HCT116 (cell line): ENCODE data around the gene KY. TPM values are rescaled to one million over a fixed set of nuclear protein-coding genes. Genes with fewer than 3 reads are reported as not detected.

Source experiments
- ATAC-seq: fragments of 200-7000 bp; cut with Tn5 transposase; 2 replicates; pipeline ENCODE4 v1.9.1; 2020; ENCODE audit warnings: mild to moderate bottlenecking, moderate library complexity
- BruUV-seq: library from RNA; stranded (reverse); fragments of 400-500 nt; replicated peaks from 2 replicates; lab custom pipeline; 2021; lab: Mats Ljungman, UMichigan
- CTCF ChIA-PET: fragments of 300-600 bp; sonication (Branson Sonifier 250); formaldehyde crosslinking; loops from one replicate; lab custom pipeline; 2021; ENCODE audit warnings: antibody characterized with exemption; lab: Charles Lee
- POLR2A ChIA-PET: fragments of 300-600, 350-600 bp; sonication (Branson Sonifier 250); formaldehyde crosslinking; loops from one replicate; lab custom pipeline; 2021; ENCODE audit warnings: antibody characterized with exemption; lab: Charles Lee
- RAD21 ChIA-PET, 2 experiments: fragments of 300-600 bp; sonication (Branson Sonifier 250); formaldehyde crosslinking; loops; one replicate each; lab custom pipeline; 2023; ENCODE audit warnings: low total read pairs in 2 of 2; ENCODE audit not compliant: uncharacterized antibody in 2 of 2, unreplicated experiment in 2 of 2, low non-redundant PET in 1 of 2; lab: Charles Lee
- DNase-seq: peaks from one replicate; pipeline ENCODE4 v3.0.0-alpha.2; 2010; ENCODE audit warnings: low read depth, low spot score
- H2AFZ ChIP-seq: fragments of 200-600 bp; shearing (Covaris generic), sonication (generic); 2 replicates; pipeline ENCODE4 v1.6.1; 2017; ENCODE audit warnings: low read depth, mixed run types, mixed read lengths, antibody characterized with exemption, low read length; ENCODE audit not compliant: poor library complexity, severe bottlenecking
- H3K27ac ChIP-seq: 2 replicates; pipeline ENCODE4 v1.5.1; 2012; ENCODE audit warnings: low read depth, low read length
- H3K27me3 ChIP-seq: fragments of 200-600 bp; sonication (generic); 2 replicates; pipeline ENCODE4 v1.6.1; 2016; ENCODE audit warnings: mixed run types, low read length, mixed read lengths; ENCODE audit not compliant: insufficient read depth
- H3K36me3 ChIP-seq, 2 experiments: fragments of 200-500 bp in 1 of 2; fragments of 200-600 bp in 1 of 2; sonication (Bioruptor generic) in 1 of 2; sonication (generic) in 1 of 2; 2 replicates each; pipeline versions ENCODE4 v1.5.1 to v1.6.1; 2014 to 2016; ENCODE audit warnings: low read length in 2 of 2, inconsistent platforms in 1 of 2, mixed read lengths in 1 of 2, mixed run types in 1 of 2; ENCODE audit not compliant: insufficient read depth in 2 of 2, control insufficient read depth in 1 of 2
- H3K4me1 ChIP-seq, 2 experiments: fragments of 200-600 bp in 1 of 2; sonication (generic) in 1 of 2; 2 replicates each; pipeline versions ENCODE4 v1.5.1 to v1.6.1; 2012 to 2017; ENCODE audit warnings: low read length in 2 of 2, inconsistent platforms in 1 of 2, mild to moderate bottlenecking in 1 of 2, mixed read lengths in 1 of 2, mixed run types in 1 of 2, moderate library complexity in 1 of 2; ENCODE audit not compliant: insufficient read depth in 2 of 2, control insufficient read depth in 1 of 2
- H3K4me2 ChIP-seq: fragments of 200-600 bp; sonication (generic); 2 replicates; pipeline ENCODE4 v1.6.1; 2017; ENCODE audit warnings: mixed run types, low read length, mixed read lengths
- H3K4me3 ChIP-seq, 2 experiments: fragments of 200-600 bp in 1 of 2; sonication (generic) in 1 of 2; replicated peaks in 1 of 2; 2 replicates each; pipeline ENCODE4 v1.5.1; 2011 to 2016; ENCODE audit warnings: low read length in 2 of 2, control low read depth in 1 of 2, low read depth in 1 of 2, mild to moderate bottlenecking in 1 of 2, mixed read lengths in 1 of 2, mixed run types in 1 of 2
- H3K79me2 ChIP-seq: fragments of 200-600 bp; sonication (generic); 2 replicates; pipeline ENCODE4 v1.6.1; 2017; ENCODE audit warnings: mild to moderate bottlenecking, mixed run types, low read length, moderate library complexity, mixed read lengths; ENCODE audit not compliant: insufficient read depth
- H3K9ac ChIP-seq: fragments of 200-600 bp; sonication (generic); 2 replicates; pipeline ENCODE4 v1.6.1; 2016; ENCODE audit warnings: low read length, mixed read lengths
- H3K9me2 ChIP-seq: fragments of 200-600 bp; sonication (generic), shearing (Covaris generic); 2 replicates; pipeline ENCODE4 v1.6.1; 2017; ENCODE audit warnings: mixed run types, mild to moderate bottlenecking, moderate library complexity; ENCODE audit not compliant: insufficient read depth
- H3K9me3 ChIP-seq, 2 experiments: fragments of 200-500 bp in 1 of 2; fragments of 200-600 bp in 1 of 2; sonication (Bioruptor generic) in 1 of 2; sonication (generic) in 1 of 2; 2 replicates each; pipeline ENCODE4 v1.6.1; 2014 to 2017; ENCODE audit warnings: low read length in 2 of 2, mixed read lengths in 2 of 2, inconsistent platforms in 1 of 2, low read depth in 1 of 2, mild to moderate bottlenecking in 1 of 2, mixed run types in 1 of 2, moderate library complexity in 1 of 2; ENCODE audit not compliant: control insufficient read depth in 1 of 2, insufficient read depth in 1 of 2
- H4K20me1 ChIP-seq: fragments of 200-600 bp; sonication (generic), shearing (Covaris generic); 2 replicates; pipeline ENCODE4 v1.6.1; 2017; ENCODE audit warnings: mixed run types, mild to moderate bottlenecking, moderate library complexity; ENCODE audit not compliant: insufficient read depth
- CBX3 ChIP-seq: IDR thresholded peaks from 2 replicates; pipeline ENCODE4 v1.6.1; 2012; ENCODE audit warnings: low read depth
- EGR1 ChIP-seq: IDR thresholded peaks from 2 replicates; pipeline ENCODE4 v1.6.1; 2012; ENCODE audit warnings: low read depth
- ELF1 ChIP-seq: IDR thresholded peaks from 2 replicates; pipeline ENCODE4 v1.6.1; 2012; ENCODE audit warnings: low read depth, borderline replicate concordance
- EZH2 ChIP-seq: fragments of 200-600 bp; sonication (generic); IDR thresholded peaks from 2 replicates; pipeline ENCODE4 v1.6.1; 2017; ENCODE audit warnings: antibody characterized with exemption, mixed run types
- EZH2phosphoT487 ChIP-seq: fragments of 200-600 bp; IDR thresholded peaks from 2 replicates; pipeline ENCODE4 v1.6.1; 2018; ENCODE audit warnings: antibody characterized with exemption, borderline replicate concordance
- FOSL1 ChIP-seq: IDR thresholded peaks from 2 replicates; pipeline ENCODE4 v1.6.1; 2012; ENCODE audit warnings: low read depth
- JUND ChIP-seq: IDR thresholded peaks from 2 replicates; pipeline ENCODE4 v1.6.1; 2012
- POLR2A ChIP-seq: IDR thresholded peaks from 2 replicates; pipeline ENCODE4 v1.7.0; 2011; ENCODE audit warnings: borderline replicate concordance; ENCODE audit not compliant: insufficient read depth, insufficient read length; ENCODE audit errors: extremely low read depth
- SIN3A ChIP-seq: IDR thresholded peaks from 2 replicates; pipeline ENCODE4 v1.6.1; 2012; ENCODE audit warnings: low read depth
- SP1 ChIP-seq: IDR thresholded peaks from 2 replicates; pipeline ENCODE4 v1.6.1; 2012; ENCODE audit warnings: low read depth
- intact Hi-C: fragments of 100-400 bp; cut with micrococcal nuclease; formaldehyde crosslinking; loops from 2 replicates; pipeline ENCODE4 v1.10.0; 2022
- total RNA-seq: library from RNA; stranded (reverse); gene quantifications from one replicate; pipeline ENCODE4 v1.2.1, GENCODE V29; 2021; ENCODE audit not compliant: unreplicated experiment
- TF ChIP-seq, protein P1 (sequence below): IDR thresholded peaks from 2 replicates; pipeline ENCODE4 v1.6.1; 2011; ENCODE audit warnings: mild to moderate bottlenecking, low read length, moderate library complexity; ENCODE audit not compliant: insufficient replicate concordance; ENCODE audit errors: extremely low read depth
- TF ChIP-seq, protein P2 (sequence below), 3 experiments: fragments of 200-600 bp in 1 of 3; sonication (generic) in 1 of 3; IDR thresholded peaks in 2 of 3; conservative IDR thresholded peaks in 1 of 3; 2 replicates each; pipeline ENCODE4 v1.5.1; 2012 to 2017; ENCODE audit warnings: low read depth in 2 of 3, low read length in 2 of 3, antibody characterized with exemption in 1 of 3, borderline replicate concordance in 1 of 3, control low read depth in 1 of 3, mild to moderate bottlenecking in 1 of 3, mixed read lengths in 1 of 3, mixed run types in 1 of 3, moderate library complexity in 1 of 3; ENCODE audit not compliant: insufficient read depth in 1 of 3
- TF ChIP-seq, protein P3 (sequence below): IDR thresholded peaks from 2 replicates; pipeline ENCODE4 v1.6.1; 2012; ENCODE audit warnings: low read depth
- TF ChIP-seq, protein P4 (sequence below): IDR thresholded peaks from 2 replicates; pipeline ENCODE4 v1.6.1; 2012

Gene KY
- total RNA-seq, 1 experiment from 2014 or later: not detected

DNA sequence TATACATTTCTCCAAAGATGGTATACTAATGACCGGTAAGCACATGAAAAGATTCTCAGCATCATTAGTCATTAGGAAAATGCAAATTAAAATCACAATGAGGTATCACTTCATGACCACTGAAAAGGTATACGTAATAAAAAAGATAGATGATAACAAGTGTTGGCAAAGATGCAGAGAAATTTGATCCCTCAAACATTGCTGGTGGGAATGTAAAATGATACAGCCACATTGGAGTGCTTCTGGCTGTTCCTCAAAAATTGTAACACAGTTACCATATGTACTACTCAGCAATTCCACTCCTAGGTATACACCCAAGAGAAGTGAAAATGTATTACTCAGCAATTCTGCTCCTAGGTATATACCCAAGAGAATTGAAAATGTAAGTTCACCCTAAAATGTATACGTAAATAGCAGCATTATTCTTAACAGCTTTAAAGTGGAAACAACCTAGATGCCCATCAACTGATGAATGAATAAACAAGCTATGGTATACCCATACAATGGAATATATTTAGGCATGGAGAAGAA is 25.0 kb upstream of the KY start:
- Histone ChIP-seq H3K9me3 (peaks cover 5% of the 10 kb centered on the region in 2 experiments; a peak in 1 of 4 replicates), H3K4me2 (no peak overlapping the region), H3K4me3 (no peak overlapping the region), H3K4me1 (no peaks in the 10 kb centered on the region), H3K9me2 (no peaks in the 10 kb centered on the region), H3K27ac (no peak overlapping the region), H2AFZ (no peak overlapping the region), H3K79me2 (no peaks in the 10 kb centered on the region)
- DNase-seq (no peak), ATAC-seq (no peak)
- BruUV-seq: no TSS peak
- RAD21 ChIA-PET: no interaction called here
- TF ChIP-seq, protein P1, sequence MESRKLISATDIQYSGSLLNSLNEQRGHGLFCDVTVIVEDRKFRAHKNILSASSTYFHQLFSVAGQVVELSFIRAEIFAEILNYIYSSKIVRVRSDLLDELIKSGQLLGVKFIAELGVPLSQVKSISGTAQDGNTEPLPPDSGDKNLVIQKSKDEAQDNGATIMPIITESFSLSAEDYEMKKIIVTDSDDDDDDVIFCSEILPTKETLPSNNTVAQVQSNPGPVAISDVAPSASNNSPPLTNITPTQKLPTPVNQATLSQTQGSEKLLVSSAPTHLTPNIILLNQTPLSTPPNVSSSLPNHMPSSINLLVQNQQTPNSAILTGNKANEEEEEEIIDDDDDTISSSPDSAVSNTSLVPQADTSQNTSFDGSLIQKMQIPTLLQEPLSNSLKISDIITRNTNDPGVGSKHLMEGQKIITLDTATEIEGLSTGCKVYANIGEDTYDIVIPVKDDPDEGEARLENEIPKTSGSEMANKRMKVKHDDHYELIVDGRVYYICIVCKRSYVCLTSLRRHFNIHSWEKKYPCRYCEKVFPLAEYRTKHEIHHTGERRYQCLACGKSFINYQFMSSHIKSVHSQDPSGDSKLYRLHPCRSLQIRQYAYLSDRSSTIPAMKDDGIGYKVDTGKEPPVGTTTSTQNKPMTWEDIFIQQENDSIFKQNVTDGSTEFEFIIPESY: no peak
- no peak for TF ChIP-seq JUND
- TF ChIP-seq SP1: no peak
- no peak for TF ChIP-seq EGR1
- TF ChIP-seq, protein P2, sequence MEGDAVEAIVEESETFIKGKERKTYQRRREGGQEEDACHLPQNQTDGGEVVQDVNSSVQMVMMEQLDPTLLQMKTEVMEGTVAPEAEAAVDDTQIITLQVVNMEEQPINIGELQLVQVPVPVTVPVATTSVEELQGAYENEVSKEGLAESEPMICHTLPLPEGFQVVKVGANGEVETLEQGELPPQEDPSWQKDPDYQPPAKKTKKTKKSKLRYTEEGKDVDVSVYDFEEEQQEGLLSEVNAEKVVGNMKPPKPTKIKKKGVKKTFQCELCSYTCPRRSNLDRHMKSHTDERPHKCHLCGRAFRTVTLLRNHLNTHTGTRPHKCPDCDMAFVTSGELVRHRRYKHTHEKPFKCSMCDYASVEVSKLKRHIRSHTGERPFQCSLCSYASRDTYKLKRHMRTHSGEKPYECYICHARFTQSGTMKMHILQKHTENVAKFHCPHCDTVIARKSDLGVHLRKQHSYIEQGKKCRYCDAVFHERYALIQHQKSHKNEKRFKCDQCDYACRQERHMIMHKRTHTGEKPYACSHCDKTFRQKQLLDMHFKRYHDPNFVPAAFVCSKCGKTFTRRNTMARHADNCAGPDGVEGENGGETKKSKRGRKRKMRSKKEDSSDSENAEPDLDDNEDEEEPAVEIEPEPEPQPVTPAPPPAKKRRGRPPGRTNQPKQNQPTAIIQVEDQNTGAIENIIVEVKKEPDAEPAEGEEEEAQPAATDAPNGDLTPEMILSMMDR (IDR thresholded peaks at IDR 0.05 in 2 of 3, conservative IDR thresholded peaks at IDR 0.05 in 1 of 3; ENCODE audit: borderline replicate concordance in 1 of 3, insufficient read depth in 1 of 3, low read depth in 2 of 3, low read length in 2 of 3): no peak
- no peak for TF ChIP-seq EZH2
- no peak for TF ChIP-seq FOSL1
- TF ChIP-seq, protein P3, sequence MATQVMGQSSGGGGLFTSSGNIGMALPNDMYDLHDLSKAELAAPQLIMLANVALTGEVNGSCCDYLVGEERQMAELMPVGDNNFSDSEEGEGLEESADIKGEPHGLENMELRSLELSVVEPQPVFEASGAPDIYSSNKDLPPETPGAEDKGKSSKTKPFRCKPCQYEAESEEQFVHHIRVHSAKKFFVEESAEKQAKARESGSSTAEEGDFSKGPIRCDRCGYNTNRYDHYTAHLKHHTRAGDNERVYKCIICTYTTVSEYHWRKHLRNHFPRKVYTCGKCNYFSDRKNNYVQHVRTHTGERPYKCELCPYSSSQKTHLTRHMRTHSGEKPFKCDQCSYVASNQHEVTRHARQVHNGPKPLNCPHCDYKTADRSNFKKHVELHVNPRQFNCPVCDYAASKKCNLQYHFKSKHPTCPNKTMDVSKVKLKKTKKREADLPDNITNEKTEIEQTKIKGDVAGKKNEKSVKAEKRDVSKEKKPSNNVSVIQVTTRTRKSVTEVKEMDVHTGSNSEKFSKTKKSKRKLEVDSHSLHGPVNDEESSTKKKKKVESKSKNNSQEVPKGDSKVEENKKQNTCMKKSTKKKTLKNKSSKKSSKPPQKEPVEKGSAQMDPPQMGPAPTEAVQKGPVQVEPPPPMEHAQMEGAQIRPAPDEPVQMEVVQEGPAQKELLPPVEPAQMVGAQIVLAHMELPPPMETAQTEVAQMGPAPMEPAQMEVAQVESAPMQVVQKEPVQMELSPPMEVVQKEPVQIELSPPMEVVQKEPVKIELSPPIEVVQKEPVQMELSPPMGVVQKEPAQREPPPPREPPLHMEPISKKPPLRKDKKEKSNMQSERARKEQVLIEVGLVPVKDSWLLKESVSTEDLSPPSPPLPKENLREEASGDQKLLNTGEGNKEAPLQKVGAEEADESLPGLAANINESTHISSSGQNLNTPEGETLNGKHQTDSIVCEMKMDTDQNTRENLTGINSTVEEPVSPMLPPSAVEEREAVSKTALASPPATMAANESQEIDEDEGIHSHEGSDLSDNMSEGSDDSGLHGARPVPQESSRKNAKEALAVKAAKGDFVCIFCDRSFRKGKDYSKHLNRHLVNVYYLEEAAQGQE: no peak
- TF ChIP-seq SIN3A: no peak
- TF ChIP-seq ELF1: no peak
- TF ChIP-seq, protein P4, sequence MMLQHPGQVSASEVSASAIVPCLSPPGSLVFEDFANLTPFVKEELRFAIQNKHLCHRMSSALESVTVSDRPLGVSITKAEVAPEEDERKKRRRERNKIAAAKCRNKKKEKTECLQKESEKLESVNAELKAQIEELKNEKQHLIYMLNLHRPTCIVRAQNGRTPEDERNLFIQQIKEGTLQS: no peak
- no peak for TF ChIP-seq CBX3
- no peak for TF ChIP-seq EZH2phosphoT487
- TF ChIP-seq POLR2A: no peak
- TF ChIP-seq, all 23 proteins: peak for 0
- ChIA-PET POLR2A (no interaction called here), CTCF (no interaction called here)
- Histone ChIP-seq H3K36me3 (no peaks in the 10 kb centered on the region), H3K27me3 (peaks cover 3% of the 10 kb centered on the region), H3K9ac (no peak overlapping the region), H4K20me1 (no peaks in the 10 kb centered on the region)
- intact Hi-C loops: no loop called here
